ENCODE measurements around the gene HSPE1.

Gene HSPE1

GRCh38 chr2:197515315-197515738, 15.1 kb downstream of the HSPE1 start:
- Histone ChIP-seq H3K9ac (ENCODE audit: low read depth, low read length) (peak overlapping the region; percentile 80), H3K27ac (ENCODE audit: low read length) (peak overlapping the region; percentile 89), H3K36me3 (ENCODE audit: insufficient read depth, low read length) (peaks cover 4% of the 10 kb centered on the region; the same call in 1 of the 2 replicates), H2AFZ (ENCODE audit: low read depth, low read length) (peak overlapping the region; percentile 89), H3K27me3 (ENCODE audit: insufficient read depth, low read length, poor library complexity) (no peaks in the 10 kb centered on the region), H3K4me2 (ENCODE audit: insufficient read depth, low read length) (peak overlapping the region; percentile 68), H3K9me3 (ENCODE audit: insufficient read depth, low read length, severe bottlenecking) (no peaks in the 10 kb centered on the region), H3K4me1 (ENCODE audit: insufficient read depth, low read length) (peaks cover 37% of the 10 kb centered on the region), H4K20me1 (ENCODE audit: insufficient read depth, low read length) (no peaks in the 10 kb centered on the region; the same call in 1 of the 2 replicates), H3K4me3 (ENCODE audit: low read depth in 1 of 2, low read length in 2 of 2) (peak overlapping the region; percentile 65 to 70), H3K79me2 (ENCODE audit: insufficient read depth, low read length) (peaks cover 54% of the 10 kb centered on the region)
- no peak for TF ChIP-seq EZH2 (IDR thresholded peaks at IDR 0.05; ENCODE audit: borderline replicate concordance, low read depth, low read length, severe bottlenecking)
- TF ChIP-seq CTCF (IDR thresholded peaks at IDR 0.05; ENCODE audit: borderline replicate concordance, extremely low read depth, low read length, poor library complexity, severe bottlenecking) = no peak
- ATAC-seq (ENCODE audit: insufficient read depth, low read depth) (no peak; the same call in 2 of the 3 replicates), DNase-seq (no peak)

- DNase-seq (peak; percentile 94), ATAC-seq (ENCODE audit: insufficient read depth, low read depth) (peak; percentile 90)
- H3K79me2 ChIP-seq (ENCODE audit: insufficient read depth, low read length) = peaks cover 60% of the 10 kb centered on the region
- TF ChIP-seq EZH2 (IDR thresholded peaks at IDR 0.05; ENCODE audit: borderline replicate concordance, low read depth, low read length, severe bottlenecking) (no peak), CTCF (IDR thresholded peaks at IDR 0.05; ENCODE audit: borderline replicate concordance, extremely low read depth, low read length, poor library complexity, severe bottlenecking) (no peak)
- H3K36me3 ChIP-seq (ENCODE audit: insufficient read depth, low read length) = peaks cover 7% of the 10 kb centered on the region; the same call in 1 of the 2 replicates
- peak within 1 kb of the TSS; percentile 89 for H3K27ac ChIP-seq (ENCODE audit: low read length)
- peak within 1 kb of the TSS; percentile 80 for H3K9ac ChIP-seq (ENCODE audit: low read depth, low read length)
- H3K4me2 ChIP-seq (ENCODE audit: insufficient read depth, low read length) = peak within 1 kb of the TSS; percentile 68
- no peaks in the 10 kb centered on the region; the same call in 1 of the 2 replicates for H4K20me1 ChIP-seq (ENCODE audit: insufficient read depth, low read length)
- H2AFZ ChIP-seq (ENCODE audit: low read depth, low read length) = peak within 1 kb of the TSS; percentile 89
- H3K4me3 ChIP-seq (ENCODE audit: low read depth in 1 of 2, low read length in 2 of 2) = peak within 1 kb of the TSS; percentile 65 to 70
- peaks cover 37% of the 10 kb centered on the region for H3K4me1 ChIP-seq (ENCODE audit: insufficient read depth, low read length)
- H3K27me3 ChIP-seq (ENCODE audit: insufficient read depth, low read length, poor library complexity) = no peaks in the 10 kb centered on the region
- H3K9me3 ChIP-seq (ENCODE audit: insufficient read depth, low read length, severe bottlenecking) = no peaks in the 10 kb centered on the region
Measured at GRCh38 chr2:197515739-197516392, 15.7 kb downstream of the HSPE1 start, which contains the start of gene MOB4. TSS of gene MOB4 (plus strand) at chr2:197516066. CDS start at chr2:197516087, 21 bp downstream.

GRCh38 chr2:197516393-197516761, 16.2 kb downstream of the HSPE1 start:
- TF ChIP-seq CTCF (IDR thresholded peaks at IDR 0.05; ENCODE audit: borderline replicate concordance, extremely low read depth, low read length, poor library complexity, severe bottlenecking) (no peak), EZH2 (IDR thresholded peaks at IDR 0.05; ENCODE audit: borderline replicate concordance, low read depth, low read length, severe bottlenecking) (no peak)
- ATAC-seq (ENCODE audit: insufficient read depth, low read depth) (peak; percentile 39; the same call in 2 of the 3 replicates), DNase-seq (no peak)
- Histone ChIP-seq H3K4me2 (ENCODE audit: insufficient read depth, low read length) (peak overlapping the region; percentile 68), H3K9ac (ENCODE audit: low read depth, low read length) (peak overlapping the region; percentile 80), H3K4me3 (ENCODE audit: low read depth in 1 of 2, low read length in 2 of 2) (peak overlapping the region; percentile 65 to 70), H3K9me3 (ENCODE audit: insufficient read depth, low read length, severe bottlenecking) (no peaks in the 10 kb centered on the region), H3K27ac (ENCODE audit: low read length) (peak overlapping the region; percentile 89), H3K36me3 (ENCODE audit: insufficient read depth, low read length) (peaks cover 7% of the 10 kb centered on the region; the same call in 1 of the 2 replicates), H3K79me2 (ENCODE audit: insufficient read depth, low read length) (peaks cover 65% of the 10 kb centered on the region), H3K4me1 (ENCODE audit: insufficient read depth, low read length) (peaks cover 37% of the 10 kb centered on the region), H3K27me3 (ENCODE audit: insufficient read depth, low read length, poor library complexity) (no peaks in the 10 kb centered on the region), H4K20me1 (ENCODE audit: insufficient read depth, low read length) (no peaks in the 10 kb centered on the region; the same call in 1 of the 2 replicates), H2AFZ (ENCODE audit: low read depth, low read length) (peak overlapping the region; percentile 89)

All from DND-41 (cell line).